HEK293 (cell line): ENCODE results near the gene PLEKHB1.

Experiments
- CTCF ChIA-PET: fragments of 350-600 bp; formaldehyde crosslinking; extraction: SDS; loops from one replicate; lab custom pipeline; 2021; ENCODE audit warnings: antibody characterized with exemption; lab: Yijun Ruan, JAX
- POLR2A ChIA-PET: fragments of 300-600 bp; formaldehyde crosslinking; extraction: SDS; loops from one replicate; lab custom pipeline; 2020; ENCODE audit warnings: antibody characterized with exemption, inconsistent platforms; lab: Yijun Ruan, JAX
- H3K27ac ChIP-seq: fragments of 200-500 bp; sonication (Bioruptor generic); 2 replicates; pipeline ENCODE4 v1.5.1; 2014; ENCODE audit warnings: low read depth, low read length, control low read depth, inconsistent platforms; ENCODE audit errors: extremely low read depth
- H3K36me3 ChIP-seq, 2 experiments: fragments of 200-500 bp in 1 of 2; sonication (Bioruptor generic) in 1 of 2; 1 replicate in 1 of 2; 2 replicates in 1 of 2; pipeline ENCODE4 v1.5.1; 2014 to 2017; ENCODE audit warnings: inconsistent platforms in 2 of 2, low read length in 2 of 2; ENCODE audit not compliant: control insufficient read depth in 2 of 2, insufficient read depth in 1 of 2
- H3K4me1 ChIP-seq: fragments of 200-500 bp; sonication (Bioruptor generic); 2 replicates; pipeline ENCODE4 v1.5.1; 2014; ENCODE audit warnings: mild to moderate bottlenecking, low read length, inconsistent platforms; ENCODE audit not compliant: control insufficient read depth, insufficient read depth
- H3K4me3 ChIP-seq: 2 replicates; pipeline ENCODE4 v1.5.1; 2011; ENCODE audit warnings: low read depth, mild to moderate bottlenecking, control low read depth, low read length, moderate library complexity
- H3K9me3 ChIP-seq: fragments of 200-500 bp; sonication (Bioruptor generic); 2 replicates; pipeline ENCODE4 v1.5.1; 2014; ENCODE audit warnings: low read depth, low read length, inconsistent platforms; ENCODE audit not compliant: control insufficient read depth, insufficient read depth
- BCL11B ChIP-seq: fragments of 450-650 bp; formaldehyde crosslinking; IDR thresholded peaks from 2 replicates; pipeline ENCODE4 v1.5.1; 2016; ENCODE audit warnings: low read depth, missing biosample characterization, missing genetic modification characterization
- CTCF ChIP-seq: fragments of 450-650 bp; formaldehyde crosslinking; IDR thresholded peaks from 2 replicates; pipeline ENCODE4 v1.5.1; 2016; ENCODE audit warnings: missing biosample characterization, missing genetic modification characterization
- HOXC10 ChIP-seq: sonication (generic); formaldehyde crosslinking; IDR thresholded peaks from 2 replicates; pipeline ENCODE4 v1.8.1; 2023; ENCODE audit warnings: mild to moderate bottlenecking, missing genetic modification reagents
- KLF17 ChIP-seq: fragments of 450-650 bp; formaldehyde crosslinking; IDR thresholded peaks from 2 replicates; pipeline ENCODE4 v1.5.1; 2016; ENCODE audit warnings: missing biosample characterization, missing genetic modification characterization
- MZF1 ChIP-seq: fragments of 450-650 bp; formaldehyde crosslinking; IDR thresholded peaks from 2 replicates; pipeline ENCODE4 v1.5.1; 2017; ENCODE audit warnings: missing biosample characterization, missing genetic modification characterization, borderline replicate concordance
- PRDM10 ChIP-seq: fragments of 450-650 bp; formaldehyde crosslinking; IDR thresholded peaks from 2 replicates; pipeline ENCODE4 v1.5.1; 2016; ENCODE audit warnings: missing biosample characterization, missing genetic modification characterization
- SP3 ChIP-seq: fragments of 450-650 bp; formaldehyde crosslinking; IDR thresholded peaks from 2 replicates; pipeline ENCODE4 v1.5.1; 2016; ENCODE audit warnings: missing biosample characterization, missing genetic modification characterization
- SP7 ChIP-seq: fragments of 450-650 bp; formaldehyde crosslinking; IDR thresholded peaks from 2 replicates; pipeline ENCODE4 v1.5.1; 2016; ENCODE audit warnings: missing biosample characterization, missing genetic modification characterization
- ZBTB17 ChIP-seq: fragments of 450-650 bp; formaldehyde crosslinking; IDR thresholded peaks from 2 replicates; pipeline ENCODE4 v1.5.1; 2016; ENCODE audit warnings: missing biosample characterization, missing genetic modification characterization
- ZEB2 ChIP-seq: fragments of 450-650 bp; formaldehyde crosslinking; IDR thresholded peaks from 2 replicates; pipeline ENCODE4 v1.5.1; 2016; ENCODE audit warnings: missing biosample characterization, missing genetic modification characterization
- ZNF148 ChIP-seq: fragments of 450-650 bp; formaldehyde crosslinking; IDR thresholded peaks from 2 replicates; pipeline ENCODE4 v1.5.0; 2017; ENCODE audit warnings: missing biosample characterization, missing genetic modification characterization, borderline replicate concordance
- ZNF155 ChIP-seq: fragments of 450-650 bp; formaldehyde crosslinking; IDR thresholded peaks from 2 replicates; pipeline ENCODE4 v1.5.1; 2016; ENCODE audit warnings: missing biosample characterization, missing genetic modification characterization
- ZNF169 ChIP-seq: fragments of 450-650 bp; formaldehyde crosslinking; IDR thresholded peaks from 2 replicates; pipeline ENCODE4 v1.5.1; 2016; ENCODE audit warnings: missing biosample characterization, missing genetic modification characterization
- ZNF2 ChIP-seq: fragments of 450-650 bp; formaldehyde crosslinking; IDR thresholded peaks from 2 replicates; pipeline ENCODE4 v1.5.1; 2016; ENCODE audit warnings: missing biosample characterization, missing genetic modification characterization
- ZNF214 ChIP-seq: fragments of 450-650 bp; formaldehyde crosslinking; IDR thresholded peaks from 2 replicates; pipeline ENCODE4 v1.5.1; 2017; ENCODE audit warnings: missing biosample characterization, mild to moderate bottlenecking, missing genetic modification characterization, borderline replicate concordance
- ZNF488 ChIP-seq: fragments of 450-650 bp; formaldehyde crosslinking; IDR thresholded peaks from 2 replicates; pipeline ENCODE4 v1.5.1; 2016; ENCODE audit warnings: missing biosample characterization, missing genetic modification characterization
- ZNF501 ChIP-seq: fragments of 450-650 bp; formaldehyde crosslinking; IDR thresholded peaks from 2 replicates; pipeline ENCODE4 v1.5.1; 2016; ENCODE audit warnings: missing biosample characterization, missing genetic modification characterization
- ZNF513 ChIP-seq: fragments of 450-650 bp; IDR thresholded peaks from 2 replicates; pipeline ENCODE4 v1.5.1; 2018; ENCODE audit warnings: missing biosample characterization, missing genetic modification characterization
- ZNF571 ChIP-seq: fragments of 450-650 bp; formaldehyde crosslinking; IDR thresholded peaks from 2 replicates; pipeline ENCODE4 v1.5.0; 2017; ENCODE audit warnings: missing biosample characterization, missing genetic modification characterization
- ZNF580 ChIP-seq: fragments of 450-650 bp; formaldehyde crosslinking; IDR thresholded peaks from 2 replicates; pipeline ENCODE4 v1.5.1; 2016; ENCODE audit warnings: missing biosample characterization, missing genetic modification characterization
- ZNF600 ChIP-seq: fragments of 450-650 bp; formaldehyde crosslinking; IDR thresholded peaks from 2 replicates; pipeline ENCODE4 v1.5.1; 2016; ENCODE audit warnings: missing biosample characterization, missing genetic modification characterization
- ZNF658 ChIP-seq: fragments of 450-650 bp; formaldehyde crosslinking; IDR thresholded peaks from 2 replicates; pipeline ENCODE4; 2016; ENCODE audit warnings: missing biosample characterization, missing genetic modification characterization
- ZNF660 ChIP-seq: fragments of 450-650 bp; IDR thresholded peaks from 2 replicates; pipeline ENCODE4 v1.5.1; 2018; ENCODE audit warnings: missing biosample characterization, mild to moderate bottlenecking, missing genetic modification characterization
- ZNF664 ChIP-seq: fragments of 450-650 bp; formaldehyde crosslinking; IDR thresholded peaks from 2 replicates; pipeline ENCODE4 v1.5.1; 2016; ENCODE audit warnings: missing biosample characterization, missing genetic modification characterization
- ZNF768 ChIP-seq: fragments of 450-650 bp; formaldehyde crosslinking; IDR thresholded peaks from 2 replicates; pipeline ENCODE4 v1.5.1; 2018; ENCODE audit warnings: missing biosample characterization, mild to moderate bottlenecking, missing genetic modification characterization
- ZSCAN30 ChIP-seq: fragments of 450-650 bp; IDR thresholded peaks from 2 replicates; pipeline ENCODE4 v1.5.1; 2018; ENCODE audit warnings: missing biosample characterization, mild to moderate bottlenecking, missing genetic modification characterization, moderate library complexity

Gene PLEKHB1

GRCh38 chr11:73661035-73661628 is 14.8 kb downstream of the PLEKHB1 start:
- Histone ChIP-seq H3K9me3 (no peaks in the 10 kb centered on the region), H3K27ac (no peak overlapping the region), H3K36me3 (no peaks in the 10 kb centered on the region), H3K4me1 (no peaks in the 10 kb centered on the region), H3K4me3 (no peak overlapping the region; the same call in 1 of the 2 replicates)
- ChIA-PET POLR2A (interaction anchor here (0.7 to 1.5 kb wide), 4 partner anchors 35 to 310 kb away, joined by 3 to 7 read pairs (median 4); no protein-coding TSS in a partner anchor), CTCF (interaction anchor here (0.5 to 5.4 kb wide), 56 partner anchors 9 to 381 kb away, joined by 3 to 160 read pairs (median 5); partner anchors contain the start of gene PLEKHB1)
- TF ChIP-seq ZEB2 (tag by site-specific recombination) = 0 out of 2 replicates have a peak, but pooled peaks have one; percentile 44
- TF ChIP-seq ZBTB17 (tag by site-specific recombination) = peak; percentile 70
- TF ChIP-seq ZNF501 = 0 out of 2 replicates have a peak, but pooled peaks have one; percentile 56
- peak; percentile 77 for TF ChIP-seq ZNF2
- no peak for TF ChIP-seq ZNF571
- no peak for TF ChIP-seq ZNF148 (tag by site-specific recombination)
- peak; percentile 85 for TF ChIP-seq ZNF600
- TF ChIP-seq ZNF658 (tag by site-specific recombination) = no peak
- no peak for TF ChIP-seq ZNF513
- no peak for TF ChIP-seq ZNF580 (tag by site-specific recombination)
- TF ChIP-seq ZNF664 (tag by site-specific recombination) = no peak
- peak; percentile 84 for TF ChIP-seq ZSCAN30 (tag by site-specific recombination)
- 0 out of 2 replicates have a peak, but pooled peaks have one; percentile 46 for TF ChIP-seq KLF17 (tag by site-specific recombination)
- 0 out of 2 replicates have a peak, but pooled peaks have one; percentile 25 for TF ChIP-seq SP7 (tag by site-specific recombination)
- no peak for TF ChIP-seq ZNF214 (tag by site-specific recombination)
- TF ChIP-seq CTCF = peak; percentile 91
- no peak for TF ChIP-seq MZF1 (tag by site-specific recombination)
- TF ChIP-seq ZNF768 (tag by site-specific recombination) = no peak
- no peak for TF ChIP-seq BCL11B (tag by site-specific recombination)
- TF ChIP-seq SP3 (tag by site-specific recombination) = no peak
- no peak for TF ChIP-seq ZNF155 (tag by site-specific recombination)
- TF ChIP-seq ZNF169 (tag by site-specific recombination) = no peak
- no peak for TF ChIP-seq ZNF488 (tag by site-specific recombination)
- 0 out of 2 replicates have a peak, but pooled peaks have one; percentile 20 for TF ChIP-seq PRDM10
- TF ChIP-seq HOXC10 (CRISPR knock-in tag) = no peak
- peak; percentile 61; the same call in 1 of the 2 replicates for TF ChIP-seq ZNF660 (tag by site-specific recombination)
